HepG2 (cell line): ENCODE results near the gene C11orf24. TPM values are rescaled to one million over a fixed set of nuclear protein-coding genes. Genes with fewer than 3 reads are reported as not detected.

Source experiments
- ATF1 ChIP-seq: IDR thresholded peaks from 2 replicates; pipeline ENCODE4 v1.6.1; 2016; ENCODE audit warnings: mild to moderate bottlenecking, control low read depth
- EHMT2 ChIP-seq: fragments of 200-600 bp; sonication (generic); IDR thresholded peaks from 2 replicates; pipeline ENCODE4 v1.7.0; 2017; ENCODE audit warnings: antibody characterized with exemption, low read depth, low read length, borderline replicate concordance
- EP300 ChIP-seq, 3 experiments: sonication (generic) in 1 of 3; formaldehyde crosslinking in 1 of 3; IDR thresholded peaks; 2 replicates each; pipeline versions ENCODE4 v1.5.1 to v1.6.1; 2011 to 2020; ENCODE audit warnings: low read depth in 2 of 3, low read length in 2 of 3, borderline replicate concordance in 1 of 3, improper control_type of control experiment in 1 of 3, mild to moderate bottlenecking in 1 of 3, missing genetic modification reagents in 1 of 3, moderate library complexity in 1 of 3
- FOXA3 ChIP-seq: IDR thresholded peaks from 2 replicates; pipeline ENCODE4 v1.6.1; 2016; ENCODE audit warnings: missing genetic modification reagents, missing compliant biosample characterization
- GPBP1L1 ChIP-seq: sonication (generic); formaldehyde crosslinking; IDR thresholded peaks from 2 replicates; pipeline ENCODE4 v1.5.0; 2020; ENCODE audit warnings: mild to moderate bottlenecking, missing genetic modification reagents
- KLF9 ChIP-seq: IDR thresholded peaks from 2 replicates; pipeline ENCODE4 v1.6.1; 2016; ENCODE audit warnings: low read depth
- RFX1 ChIP-seq: fragments of 450-650 bp; IDR thresholded peaks from 2 replicates; pipeline ENCODE4 v1.6.1; 2017
- RXRA ChIP-seq: sonication (generic); formaldehyde crosslinking; IDR thresholded peaks from 2 replicates; pipeline ENCODE4 v1.5.1; 2020; ENCODE audit warnings: missing genetic modification reagents
- ZNF275 ChIP-seq: sonication (generic); formaldehyde crosslinking; IDR thresholded peaks from 2 replicates; pipeline ENCODE4 v1.8.0; 2022; ENCODE audit warnings: missing genetic modification reagents, mild to moderate bottlenecking, inconsistent platforms, borderline replicate concordance
- ZNF337 ChIP-seq: sonication (generic); formaldehyde crosslinking; IDR thresholded peaks from 2 replicates; pipeline ENCODE4 v1.5.1; 2020; ENCODE audit warnings: missing genetic modification reagents, low read depth, mild to moderate bottlenecking, borderline replicate concordance
- ZNF547 ChIP-seq: sonication (generic); formaldehyde crosslinking; IDR thresholded peaks from 2 replicates; pipeline ENCODE4 v1.5.1; 2020; ENCODE audit warnings: mild to moderate bottlenecking, missing genetic modification reagents
- ZNF577 ChIP-seq: sonication (generic); formaldehyde crosslinking; IDR thresholded peaks from 2 replicates; pipeline ENCODE4 v1.4.0; 2020; ENCODE audit warnings: mild to moderate bottlenecking, low read depth, missing genetic modification reagents, borderline replicate concordance
- ZNF672 ChIP-seq: sonication (generic); formaldehyde crosslinking; IDR thresholded peaks from 2 replicates; pipeline ENCODE4 v1.8.1; 2022; ENCODE audit warnings: missing genetic modification reagents
- ZNF75D ChIP-seq: sonication (generic); formaldehyde crosslinking; IDR thresholded peaks from 2 replicates; pipeline ENCODE4 v1.8.1; 2023; ENCODE audit warnings: missing genetic modification reagents, mild to moderate bottlenecking, borderline replicate concordance
- ZNF775 ChIP-seq: sonication (generic); formaldehyde crosslinking; IDR thresholded peaks from 2 replicates; pipeline ENCODE4 v1.4.0; 2020; ENCODE audit warnings: missing genetic modification reagents, mild to moderate bottlenecking, moderate library complexity, borderline replicate concordance
- ZNF782 ChIP-seq: sonication (generic); formaldehyde crosslinking; IDR thresholded peaks from 2 replicates; pipeline ENCODE4 v1.4.0; 2020; ENCODE audit warnings: missing genetic modification reagents, mild to moderate bottlenecking, borderline replicate concordance
- polyA plus RNA-seq, 8 experiments: library from polyadenylated mRNA; depleted of rRNA in 3 of 8; stranded (reverse) in 7 of 8; unstranded in 1 of 8; fragments of >200 nt; fragmentation: Illumina TruSeq in 4 of 8; extraction: Trizol in 4 of 8; gene quantifications; 2 replicates each; pipeline versions ENCODE4 v1.2.1 to v1.2.3, GENCODE V29; 2011 to 2016; ENCODE audit warnings: low read depth in 4 of 8, missing spikeins in 1 of 8, mixed read lengths in 1 of 8; ENCODE audit not compliant: insufficient read depth in 1 of 8
- total RNA-seq, 5 experiments: library from RNA; depleted of rRNA; stranded (reverse); fragments of >200 nt; fragmentation: Illumina TruSeq; extraction: Trizol; gene quantifications; 2 replicates each; pipeline ENCODE4 v1.2.3, GENCODE V29; 2016; ENCODE audit warnings: low read depth in 1 of 5
- TF ChIP-seq, protein P1 (sequence below): sonication (generic); formaldehyde crosslinking; IDR thresholded peaks from 2 replicates; pipeline ENCODE4 v1.5.1; 2020; ENCODE audit warnings: missing genetic modification reagents, mild to moderate bottlenecking, borderline replicate concordance
- TF ChIP-seq, protein P2 (sequence below): sonication (generic); formaldehyde crosslinking; IDR thresholded peaks from 2 replicates; pipeline ENCODE4 v1.9.0; 2022; ENCODE audit warnings: low read depth, missing genetic modification reagents

C11orf24 gene
- total and polyA plus RNA-seq, 2 of the 13 experiments (the other 11 are each of a cell fraction or from before 2014, with no cell fraction given) = 52.9 to 55.5 TPM

DNA sequence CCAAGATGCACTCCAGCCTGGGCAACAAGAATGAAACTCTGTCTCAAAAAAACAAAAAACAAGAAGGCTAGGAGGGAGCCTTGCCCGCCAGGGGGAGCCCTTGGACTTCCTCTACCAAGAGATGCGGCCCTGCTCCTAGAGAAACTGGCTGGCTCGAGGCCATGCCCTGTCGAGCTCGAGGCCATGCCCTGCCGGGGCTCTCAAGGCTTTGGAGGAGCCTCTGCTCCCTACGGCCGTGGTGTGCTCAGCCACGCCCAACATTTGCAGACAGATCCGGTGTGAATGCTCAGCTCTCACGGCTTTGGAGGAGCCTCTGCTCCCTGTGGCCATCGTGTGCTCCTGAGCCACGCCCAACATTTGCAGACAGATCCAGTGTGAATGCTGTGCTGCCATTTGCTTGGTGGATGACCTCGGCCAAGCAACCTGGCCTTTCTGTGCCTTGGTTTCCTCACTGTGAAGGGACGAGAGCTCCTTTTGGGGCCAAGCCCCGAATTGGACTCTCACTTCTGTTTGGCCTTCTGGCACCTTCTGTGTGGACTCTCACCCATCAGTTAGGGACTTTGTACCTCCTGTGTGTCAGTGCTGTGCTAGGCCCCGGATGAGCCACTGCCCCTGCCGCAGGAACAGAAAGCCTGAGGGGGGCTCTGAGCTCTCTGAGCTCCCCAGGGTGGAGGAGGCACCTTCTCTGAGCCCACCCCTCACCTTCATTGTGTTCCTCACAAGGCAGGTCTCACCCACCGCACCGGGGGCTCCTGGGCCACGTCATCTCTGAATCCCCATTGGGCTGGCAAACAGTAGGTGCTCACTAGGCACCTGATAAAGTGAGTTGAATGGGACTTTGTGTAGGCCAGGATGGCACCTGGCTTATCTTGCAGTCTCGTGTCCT is 14.1 kb downstream of the C11orf24 start (continued):
- TF ChIP-seq RXRA (CRISPR knock-in tag) = peak; percentile 55
- TF ChIP-seq FOXA3 (CRISPR knock-in tag) = peak; percentile 18; the same call in 1 of the 2 replicates
- TF ChIP-seq ZNF775 (CRISPR knock-in tag) = no peak
- no peak for TF ChIP-seq ATF1 (CRISPR knock-in tag)
- no peak for TF ChIP-seq ZNF672
- TF ChIP-seq, protein P1, sequence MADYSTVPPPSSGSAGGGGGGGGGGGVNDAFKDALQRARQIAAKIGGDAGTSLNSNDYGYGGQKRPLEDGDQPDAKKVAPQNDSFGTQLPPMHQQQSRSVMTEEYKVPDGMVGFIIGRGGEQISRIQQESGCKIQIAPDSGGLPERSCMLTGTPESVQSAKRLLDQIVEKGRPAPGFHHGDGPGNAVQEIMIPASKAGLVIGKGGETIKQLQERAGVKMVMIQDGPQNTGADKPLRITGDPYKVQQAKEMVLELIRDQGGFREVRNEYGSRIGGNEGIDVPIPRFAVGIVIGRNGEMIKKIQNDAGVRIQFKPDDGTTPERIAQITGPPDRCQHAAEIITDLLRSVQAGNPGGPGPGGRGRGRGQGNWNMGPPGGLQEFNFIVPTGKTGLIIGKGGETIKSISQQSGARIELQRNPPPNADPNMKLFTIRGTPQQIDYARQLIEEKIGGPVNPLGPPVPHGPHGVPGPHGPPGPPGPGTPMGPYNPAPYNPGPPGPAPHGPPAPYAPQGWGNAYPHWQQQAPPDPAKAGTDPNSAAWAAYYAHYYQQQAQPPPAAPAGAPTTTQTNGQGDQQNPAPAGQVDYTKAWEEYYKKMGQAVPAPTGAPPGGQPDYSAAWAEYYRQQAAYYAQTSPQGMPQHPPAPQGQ (CRISPR knock-in tag) = no peak
- 0 out of 2 replicates have a peak, but pooled peaks have one; percentile 57 for TF ChIP-seq KLF9 (CRISPR knock-in tag)
- no peak for TF ChIP-seq RFX1
- TF ChIP-seq, protein P2, sequence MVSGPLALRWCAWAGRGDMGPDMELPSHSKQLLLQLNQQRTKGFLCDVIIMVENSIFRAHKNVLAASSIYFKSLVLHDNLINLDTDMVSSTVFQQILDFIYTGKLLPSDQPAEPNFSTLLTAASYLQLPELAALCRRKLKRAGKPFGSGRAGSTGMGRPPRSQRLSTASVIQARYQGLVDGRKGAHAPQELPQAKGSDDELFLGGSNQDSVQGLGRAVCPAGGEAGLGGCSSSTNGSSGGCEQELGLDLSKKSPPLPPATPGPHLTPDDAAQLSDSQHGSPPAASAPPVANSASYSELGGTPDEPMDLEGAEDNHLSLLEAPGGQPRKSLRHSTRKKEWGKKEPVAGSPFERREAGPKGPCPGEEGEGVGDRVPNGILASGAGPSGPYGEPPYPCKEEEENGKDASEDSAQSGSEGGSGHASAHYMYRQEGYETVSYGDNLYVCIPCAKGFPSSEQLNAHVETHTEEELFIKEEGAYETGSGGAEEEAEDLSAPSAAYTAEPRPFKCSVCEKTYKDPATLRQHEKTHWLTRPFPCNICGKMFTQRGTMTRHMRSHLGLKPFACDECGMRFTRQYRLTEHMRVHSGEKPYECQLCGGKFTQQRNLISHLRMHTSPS = peak; percentile 86
- no peak for TF ChIP-seq ZNF337 (CRISPR knock-in tag)
- peak; percentile 73; the same call in 1 of the 2 replicates for TF ChIP-seq ZNF547 (CRISPR knock-in tag)
- peak; percentile 83; the same call in 1 of the 2 replicates for TF ChIP-seq ZNF275 (CRISPR knock-in tag)
- TF ChIP-seq GPBP1L1 (CRISPR knock-in tag) = no peak
- no peak for TF ChIP-seq EP300 (IDR thresholded peaks at IDR 0.05; ENCODE audit: low read depth in 2 of 2, low read length in 2 of 2)
- TF ChIP-seq EP300 (CRISPR knock-in tag; IDR thresholded peaks at IDR 0.05; ENCODE audit: borderline replicate concordance) = no peak
- no peak; the same call in 1 of the 2 replicates for TF ChIP-seq EHMT2
- TF ChIP-seq ZNF782 = no peak; the same call in 1 of the 2 replicates
- no peak; the same call in 1 of the 2 replicates for TF ChIP-seq ZNF75D (CRISPR knock-in tag)
- TF ChIP-seq ZNF577 (CRISPR knock-in tag) = no peak
